Cardiac muscle cell (in vitro differentiated cells and primary cell): ENCODE results near the gene BICD1. TPM values are rescaled to one million over a fixed set of nuclear protein-coding genes. Genes with fewer than 3 reads are reported as not detected.

ENCODE experiments used
- DNase-seq, 2 donors: peaks; one replicate each; pipeline versions ENCODE4 v3.0.0 to v3.0.0-alpha.2; 2010 to 2017; ENCODE audit warnings: low read depth in 1 of 2, low spot score in 1 of 2
- H3K27ac ChIP-seq: fragments of 200-600 bp; sonication (generic); 2 replicates; pipeline ENCODE4 v1.5.1; 2016
- H3K27me3 ChIP-seq: fragments of 200-600 bp; sonication (generic); 2 replicates; pipeline ENCODE4 v1.6.0; 2016; ENCODE audit warnings: control low read depth
- H3K36me3 ChIP-seq: fragments of 200-600 bp; sonication (generic); 2 replicates; pipeline ENCODE4 v1.5.1; 2016; ENCODE audit warnings: control low read depth
- H3K4me1 ChIP-seq: fragments of 200-600 bp; sonication (generic); 2 replicates; pipeline ENCODE4 v1.8.1; 2017; ENCODE audit warnings: low read depth, mild to moderate bottlenecking, mixed run types
- H3K4me3 ChIP-seq: fragments of 200-600 bp; sonication (generic); 2 replicates; pipeline ENCODE4 v1.5.1; 2016; ENCODE audit warnings: mild to moderate bottlenecking
- H3K9me3 ChIP-seq: fragments of 200-600 bp; sonication (generic); 2 replicates; pipeline ENCODE4 v1.5.1; 2017; ENCODE audit warnings: low read depth, mild to moderate bottlenecking, control low read depth
- CTCF ChIP-seq: IDR thresholded peaks from 2 replicates; pipeline ENCODE4 v1.5.1; 2012; ENCODE audit warnings: low read depth, mild to moderate bottlenecking, low read length
- polyA plus RNA-seq: library from polyadenylated mRNA; unstranded; fragments of >200 nt; fragmentation: Nextera tagmentation; extraction: Ambion mirVana; gene quantifications from 2 replicates; pipeline ENCODE4 v1.2.1, GENCODE V29; 2016
- total RNA-seq: library from RNA; depleted of rRNA; stranded (reverse); fragments of >200 nt; gene quantifications from 2 replicates; pipeline ENCODE4 v1.2.3, GENCODE V29; 2016

The BICD1 gene
- total and polyA plus RNA-seq, 2 experiments from 2014 or later = 13.3 to 16.6 TPM

GRCh38 chr12:32261638-32262037 is 155.0 kb downstream of the BICD1 start:
- TF ChIP-seq CTCF = peak; percentile 19
- Histone ChIP-seq H3K27ac (no peak overlapping the region), H3K36me3 (no peaks in the 10 kb centered on the region)

GRCh38 chr12:32264961-32265360 is 158.3 kb downstream of the BICD1 start:
- no peak overlapping the region for H3K27ac ChIP-seq

More at GRCh38 chr12:32261638-32262037, 155.0 kb downstream of the BICD1 start:
- Histone ChIP-seq H3K4me1 (no peaks in the 10 kb centered on the region), H3K9me3 (no peaks in the 10 kb centered on the region), H3K27me3 (no peaks in the 10 kb centered on the region), H3K4me3 (no peak overlapping the region)
- DNase-seq = peak in 1 of 2 donors; percentile 19

DNA sequence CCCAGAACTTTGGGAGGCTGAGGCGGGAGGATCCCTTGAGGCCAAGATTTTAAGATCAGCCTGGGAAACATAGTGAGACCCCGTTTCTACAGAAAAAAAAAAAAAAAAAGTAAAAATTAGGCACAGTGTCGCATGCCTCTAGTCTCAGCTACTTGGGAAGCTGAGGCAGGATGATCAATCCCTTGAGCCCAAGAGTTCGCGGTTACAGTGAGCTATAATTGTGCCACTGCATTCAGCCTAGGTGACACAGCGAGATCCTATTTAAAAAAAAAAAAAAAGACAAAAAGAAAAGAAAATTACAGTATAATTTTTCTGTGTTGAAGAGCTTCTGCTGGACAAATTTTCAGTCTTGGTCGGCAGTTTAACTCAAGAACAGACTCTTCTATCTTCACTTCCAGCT is 158.8 kb downstream of the BICD1 start:
- no peak for DNase-seq
- H3K4me1 ChIP-seq = no peaks in the 10 kb centered on the region
- H3K4me3 ChIP-seq = no peak overlapping the region
- no peak overlapping the region for H3K27ac ChIP-seq
- H3K9me3 ChIP-seq = no peaks in the 10 kb centered on the region
- H3K27me3 ChIP-seq = no peaks in the 10 kb centered on the region
- no peak for TF ChIP-seq CTCF
- no peaks in the 10 kb centered on the region for H3K36me3 ChIP-seq

More at GRCh38 chr12:32264961-32265360, 158.3 kb downstream of the BICD1 start:
- Histone ChIP-seq H3K27me3 (no peaks in the 10 kb centered on the region), H3K4me3 (no peak overlapping the region), H3K36me3 (no peaks in the 10 kb centered on the region), H3K9me3 (no peaks in the 10 kb centered on the region), H3K4me1 (no peaks in the 10 kb centered on the region)
- no peak for TF ChIP-seq CTCF
- peak in 1 of 2 donors; percentile 17 for DNase-seq

GRCh38 chr12:32265951-32266350 is 159.3 kb downstream of the BICD1 start:
- Histone ChIP-seq H3K27ac (no peak overlapping the region), H3K4me3 (no peak overlapping the region), H3K4me1 (peaks cover under 1% of the 10 kb centered on the region), H3K9me3 (no peaks in the 10 kb centered on the region), H3K27me3 (no peaks in the 10 kb centered on the region), H3K36me3 (no peaks in the 10 kb centered on the region)
- no peak for DNase-seq
- TF ChIP-seq CTCF = no peak

DNA sequence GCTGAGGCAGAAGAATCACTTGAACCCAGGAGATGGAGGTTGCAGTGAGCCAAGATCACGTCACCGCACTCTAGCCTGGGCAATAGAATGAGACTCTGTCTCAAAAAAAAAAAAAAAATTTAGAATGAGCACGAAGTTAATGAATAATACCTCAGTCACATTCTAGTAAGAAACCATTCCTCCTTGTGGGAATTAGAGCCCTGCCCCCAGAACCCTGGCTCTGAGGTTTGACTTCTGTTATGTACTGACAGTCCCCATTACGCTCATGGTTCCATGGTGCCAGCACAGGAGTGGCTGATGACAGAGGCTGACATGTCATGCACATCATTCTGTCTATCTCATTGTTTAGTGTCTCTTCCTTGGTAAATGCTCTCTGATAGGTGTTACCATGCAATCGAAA is 160.1 kb downstream of the BICD1 start:
- H3K36me3 ChIP-seq = no peaks in the 10 kb centered on the region
- TF ChIP-seq CTCF = no peak

More for the DNA sequence above, 160.1 kb downstream of the BICD1 start:
- Histone ChIP-seq H3K4me3 (no peak overlapping the region), H3K9me3 (no peaks in the 10 kb centered on the region), H3K27ac (no peak overlapping the region), H3K4me1 (peaks cover 6% of the 10 kb centered on the region), H3K27me3 (no peaks in the 10 kb centered on the region)
- DNase-seq = no peak
